HT1080 (cell line): Measurements from ENCODE around the gene PBX3. TPM values are rescaled to one million over a fixed set of nuclear protein-coding genes. Genes with fewer than 3 reads are reported as not detected.

ENCODE experiments used
- DNase-seq: peaks from one replicate; pipeline ENCODE4 v3.0.0-alpha.2; 2015; ENCODE audit warnings: low read depth
- total RNA-seq: library from RNA; depleted of rRNA; stranded (reverse); fragments of >200 nt; shearing (Covaris generic); gene quantifications from 2 replicates; pipeline ENCODE4 v1.2.3, GENCODE V29; 2014

Gene PBX3
- total RNA-seq, 1 experiment from 2014 or later = 75.8 TPM

DNA sequence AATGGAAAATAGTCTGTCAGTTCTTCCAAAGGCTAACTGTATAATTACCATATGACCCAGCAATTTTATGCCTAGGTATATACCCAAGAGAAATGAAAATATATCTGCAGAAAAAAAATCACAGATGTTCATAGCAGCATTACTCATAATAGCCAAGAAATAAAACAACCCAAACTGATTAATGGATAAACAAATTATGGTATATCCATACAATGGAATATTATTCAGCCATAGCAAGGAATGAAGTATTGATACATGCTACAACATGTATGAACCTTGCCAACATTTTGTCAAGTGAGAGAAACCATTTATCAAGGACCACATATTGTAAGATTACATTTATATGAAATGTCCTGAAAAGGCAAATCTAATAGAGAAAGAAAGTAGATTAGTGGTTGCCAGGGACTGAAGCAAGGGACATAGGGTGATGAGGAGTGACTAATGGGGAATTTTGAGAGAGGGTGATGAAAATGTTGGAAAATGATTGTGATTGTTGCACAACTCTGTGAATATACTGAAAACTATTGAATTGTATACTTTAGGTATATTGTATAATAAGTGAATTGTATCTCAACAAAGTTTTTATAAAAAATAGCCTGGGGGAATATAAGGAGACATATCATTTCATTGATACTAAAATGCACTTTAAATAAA is 114.4 kb downstream of the PBX3 start:
- no peak for DNase-seq

DNA sequence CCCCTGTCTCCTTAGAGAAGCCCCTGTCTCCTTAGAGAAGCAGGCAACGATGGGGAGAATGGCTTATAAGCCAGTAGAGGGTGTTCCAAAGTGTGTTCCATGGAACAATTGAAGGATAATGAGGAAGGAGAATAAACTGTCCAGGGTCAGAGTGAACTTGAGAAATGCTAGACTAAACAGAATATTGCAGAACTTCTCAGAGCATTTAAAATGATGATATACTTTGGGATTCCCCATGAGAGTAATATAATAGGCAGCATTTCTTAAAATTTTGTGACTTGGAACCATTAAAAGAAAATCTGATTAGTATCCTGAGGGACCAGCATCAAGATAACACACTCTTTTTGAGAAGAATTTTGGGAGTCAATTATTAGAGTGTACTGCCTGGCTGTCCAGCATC is 116.8 kb downstream of the PBX3 start:
- no peak for DNase-seq

DNA sequence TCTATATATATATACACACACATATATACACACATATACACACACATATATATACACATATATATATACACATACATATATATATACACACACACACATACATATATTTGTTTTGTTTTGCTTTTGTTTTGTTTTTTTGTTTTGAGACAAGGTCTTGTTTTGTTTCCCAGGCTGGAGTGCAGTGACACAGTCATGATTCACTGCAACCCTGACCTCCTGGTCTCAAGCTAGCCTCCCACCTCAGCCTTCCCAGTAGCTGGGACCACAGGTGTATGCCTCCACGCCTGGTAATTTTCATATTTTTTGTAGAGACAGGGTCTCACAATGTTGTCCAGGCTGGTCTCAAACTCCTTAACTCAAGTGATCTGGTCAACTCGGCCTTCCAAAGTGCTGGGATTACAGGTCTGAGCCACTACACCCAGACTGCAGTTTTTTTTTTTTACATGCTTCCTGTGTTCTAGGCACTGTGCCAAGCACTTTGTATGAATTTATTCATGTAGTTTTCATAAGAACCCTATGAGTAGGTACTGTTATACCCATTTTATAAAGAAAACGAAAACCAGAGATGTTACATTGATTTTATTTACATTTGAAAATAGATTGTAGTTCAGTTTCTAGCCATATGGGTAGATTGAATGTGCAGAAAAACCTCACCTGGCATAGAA is 120.7 kb downstream of the PBX3 start:
- peak; percentile 50 for DNase-seq

DNA sequence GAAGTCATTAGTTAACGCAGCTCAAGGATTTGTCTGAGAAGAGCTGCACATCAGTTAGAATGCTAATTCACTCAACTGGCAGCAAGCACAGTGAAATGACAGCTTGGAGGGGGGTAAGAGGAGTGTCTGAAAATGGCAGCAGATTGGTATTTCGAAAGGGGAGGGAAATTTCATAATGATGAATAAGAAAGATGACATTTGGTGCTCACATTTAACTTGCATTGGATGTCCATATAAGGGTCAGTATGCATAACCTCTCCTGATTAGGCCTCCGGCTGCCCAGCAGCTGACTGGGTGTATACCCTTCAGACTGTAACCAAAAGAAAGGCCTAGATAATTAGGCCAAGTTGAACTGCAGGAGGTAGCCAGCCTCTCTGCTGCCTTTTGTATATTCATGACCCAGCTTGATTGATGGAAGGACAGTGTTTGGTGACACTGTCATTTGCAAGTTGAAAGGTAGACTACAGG is 131.0 kb downstream of the PBX3 start:
- DNase-seq = peak; percentile 11

DNA sequence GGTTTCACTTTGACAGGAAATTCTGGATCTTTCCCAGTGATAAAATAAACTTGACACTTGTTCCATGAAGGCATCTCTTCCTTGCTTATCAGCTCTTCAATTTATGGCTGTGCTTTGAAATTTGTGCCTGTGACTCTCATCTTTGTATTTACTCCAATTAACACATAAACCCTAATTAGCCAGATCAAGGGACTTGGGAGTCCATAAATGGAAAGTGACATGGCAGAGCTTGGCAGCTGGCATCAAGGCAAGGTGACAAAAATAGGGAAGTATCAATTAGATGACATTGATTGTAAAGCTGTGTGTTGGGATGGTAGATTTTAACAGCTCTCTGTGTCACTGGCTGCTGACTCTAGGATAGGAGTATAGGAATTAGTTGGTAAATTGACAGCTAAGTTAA is 133.9 kb downstream of the PBX3 start:
- no peak for DNase-seq

DNA sequence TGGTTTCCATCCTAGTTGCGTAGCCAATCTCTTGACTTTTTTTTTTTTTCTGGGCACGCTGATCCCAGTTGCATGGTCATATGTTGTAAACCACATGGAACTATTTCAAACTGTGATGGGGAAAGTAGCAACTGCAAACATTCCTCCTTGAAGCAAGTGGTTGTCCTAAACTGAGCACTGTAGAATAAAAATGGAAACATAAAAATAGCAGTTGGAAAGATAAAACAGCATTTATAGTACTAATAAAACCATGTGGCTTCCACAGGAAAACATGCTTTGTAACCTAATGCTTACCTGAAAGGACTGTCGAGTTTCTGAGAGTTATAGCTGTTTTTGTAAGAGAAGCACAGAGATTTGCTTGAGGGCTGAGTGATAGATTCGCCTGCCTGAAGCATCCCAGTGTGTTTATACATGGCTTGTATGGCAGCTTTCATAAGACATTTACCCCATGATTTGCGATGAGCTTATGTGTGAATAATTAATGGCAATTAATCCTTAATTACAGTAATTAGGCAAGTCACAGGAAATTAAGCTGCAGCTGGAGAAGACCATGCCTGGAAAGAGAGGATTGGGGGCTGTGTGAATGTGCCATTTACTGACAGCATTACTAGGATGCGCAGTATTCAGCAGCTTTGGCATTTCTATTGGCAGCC is 136.5 kb downstream of the PBX3 start:
- no peak for DNase-seq

DNA sequence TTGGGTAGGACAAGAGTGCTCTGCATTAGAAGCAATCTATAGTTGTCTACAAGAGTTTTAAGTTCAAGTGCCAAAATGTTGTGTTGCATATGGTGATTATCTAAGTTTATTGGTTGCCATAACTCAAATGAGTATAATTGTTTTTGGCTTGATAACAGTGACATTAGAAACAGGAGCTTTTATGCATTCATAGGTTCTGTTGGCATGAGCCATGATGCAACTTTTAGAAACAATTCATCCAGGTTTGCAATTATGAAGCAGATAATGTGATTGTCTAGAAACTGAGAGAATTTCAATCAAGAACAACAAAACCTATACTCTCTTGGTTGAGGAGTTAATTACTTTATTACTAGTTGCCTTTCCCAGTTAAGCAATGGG is 137.0 kb downstream of the PBX3 start:
- no peak for DNase-seq

DNA sequence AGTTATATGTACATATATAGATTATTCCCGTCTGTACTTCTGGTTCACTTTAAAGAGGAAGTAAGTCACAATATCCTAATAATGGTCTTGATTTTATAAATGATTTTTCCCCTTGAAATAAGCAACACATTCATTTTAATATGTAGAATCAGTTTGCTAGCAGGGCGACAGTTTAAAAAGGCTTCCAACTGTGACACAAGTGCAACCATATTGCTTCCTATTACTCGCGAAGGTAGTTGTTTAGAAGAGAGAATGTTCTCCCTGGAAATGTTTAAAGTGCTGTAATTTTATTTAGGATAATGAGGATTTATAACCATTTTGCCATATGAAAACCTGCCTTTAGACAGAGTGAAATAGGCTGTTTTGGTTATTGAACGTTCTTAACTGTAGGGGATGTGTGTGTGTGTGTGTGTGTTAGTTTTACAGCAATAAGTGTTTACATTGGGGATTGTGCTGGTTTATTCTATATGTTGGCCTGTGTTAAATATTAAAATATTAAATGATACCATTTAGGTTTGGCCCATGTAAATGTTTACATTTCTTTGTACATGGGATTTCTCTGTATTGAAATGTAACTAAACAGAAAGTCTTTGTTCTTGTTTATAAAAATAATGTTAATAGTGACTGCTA is 138.3 kb downstream of the PBX3 start:
- DNase-seq = no peak

DNA sequence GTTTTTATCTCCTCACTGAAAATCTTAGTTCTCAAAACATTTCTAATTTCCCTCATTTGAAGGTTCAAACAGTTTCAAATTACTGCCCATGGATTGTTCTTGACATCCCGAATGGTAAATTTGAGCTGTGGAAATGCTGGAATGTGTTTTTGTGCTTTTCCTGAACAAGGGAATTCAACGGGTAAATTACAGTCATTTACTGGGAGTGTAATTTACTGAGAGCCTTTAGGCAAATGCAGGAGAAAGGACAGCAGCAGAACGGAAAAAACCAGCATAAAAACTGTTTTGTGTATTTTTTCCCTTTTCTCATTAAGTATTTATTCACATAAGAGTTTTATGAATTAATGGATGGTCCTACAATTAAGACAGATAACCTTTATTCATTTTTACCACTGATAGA is 139.2 kb downstream of the PBX3 start:
- DNase-seq = no peak

DNA sequence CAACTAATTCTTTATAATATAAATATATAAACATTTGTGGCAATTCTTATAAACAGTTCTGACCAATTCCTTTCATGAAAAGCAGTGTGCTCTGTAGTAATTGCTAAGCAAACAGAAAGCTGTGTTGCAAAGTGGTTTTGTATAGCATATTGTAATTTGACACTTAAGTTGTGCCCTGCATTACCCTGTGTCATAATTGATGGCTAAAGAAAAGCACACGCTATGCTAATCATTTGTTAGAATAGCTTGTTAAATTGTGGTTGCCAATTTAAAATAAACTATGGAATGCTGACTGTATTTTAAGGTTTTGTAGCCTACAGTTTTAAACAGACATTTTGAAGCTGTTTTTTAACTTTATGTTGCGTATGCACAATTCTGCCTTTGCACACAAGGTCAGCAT is 140.0 kb downstream of the PBX3 start:
- DNase-seq = no peak

DNA sequence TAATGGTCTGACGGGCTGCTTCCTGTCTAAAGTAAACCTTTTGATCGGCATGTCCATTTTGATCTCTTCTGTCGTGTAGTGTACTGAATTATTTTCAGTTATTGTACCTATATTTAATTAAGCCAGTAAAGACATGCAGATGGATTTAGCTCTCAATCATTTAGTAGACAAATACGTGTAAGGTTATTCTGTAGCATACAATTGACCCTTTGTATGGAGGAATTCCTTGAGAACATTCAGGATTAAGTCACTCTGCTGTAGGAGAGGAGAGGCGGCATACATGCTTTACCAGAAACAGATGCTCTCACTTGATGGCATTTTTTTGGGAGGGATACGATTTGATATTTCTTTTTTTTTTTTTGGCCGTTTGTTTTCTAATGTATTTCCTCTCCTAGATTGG is 141.0 kb downstream of the PBX3 start:
- no peak for DNase-seq

DNA sequence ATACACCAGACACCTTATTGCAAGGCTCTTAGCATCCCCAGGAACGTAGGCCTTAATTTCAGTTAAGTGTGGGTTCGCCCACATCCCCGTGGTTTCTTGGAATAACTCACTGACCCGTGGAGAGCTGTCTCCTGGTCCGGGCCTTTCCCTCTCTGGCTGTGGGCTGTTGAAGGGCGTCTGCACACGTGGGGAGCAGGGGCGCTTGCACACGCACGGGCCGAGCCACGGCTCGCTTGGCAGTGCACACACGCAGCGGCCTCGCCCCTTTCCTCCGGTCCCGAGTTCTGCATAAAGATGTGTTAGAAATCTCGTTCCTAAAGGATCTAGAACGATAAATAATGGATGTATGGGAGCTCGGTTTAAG is 141.9 kb downstream of the PBX3 start:
- DNase-seq = no peak

DNA sequence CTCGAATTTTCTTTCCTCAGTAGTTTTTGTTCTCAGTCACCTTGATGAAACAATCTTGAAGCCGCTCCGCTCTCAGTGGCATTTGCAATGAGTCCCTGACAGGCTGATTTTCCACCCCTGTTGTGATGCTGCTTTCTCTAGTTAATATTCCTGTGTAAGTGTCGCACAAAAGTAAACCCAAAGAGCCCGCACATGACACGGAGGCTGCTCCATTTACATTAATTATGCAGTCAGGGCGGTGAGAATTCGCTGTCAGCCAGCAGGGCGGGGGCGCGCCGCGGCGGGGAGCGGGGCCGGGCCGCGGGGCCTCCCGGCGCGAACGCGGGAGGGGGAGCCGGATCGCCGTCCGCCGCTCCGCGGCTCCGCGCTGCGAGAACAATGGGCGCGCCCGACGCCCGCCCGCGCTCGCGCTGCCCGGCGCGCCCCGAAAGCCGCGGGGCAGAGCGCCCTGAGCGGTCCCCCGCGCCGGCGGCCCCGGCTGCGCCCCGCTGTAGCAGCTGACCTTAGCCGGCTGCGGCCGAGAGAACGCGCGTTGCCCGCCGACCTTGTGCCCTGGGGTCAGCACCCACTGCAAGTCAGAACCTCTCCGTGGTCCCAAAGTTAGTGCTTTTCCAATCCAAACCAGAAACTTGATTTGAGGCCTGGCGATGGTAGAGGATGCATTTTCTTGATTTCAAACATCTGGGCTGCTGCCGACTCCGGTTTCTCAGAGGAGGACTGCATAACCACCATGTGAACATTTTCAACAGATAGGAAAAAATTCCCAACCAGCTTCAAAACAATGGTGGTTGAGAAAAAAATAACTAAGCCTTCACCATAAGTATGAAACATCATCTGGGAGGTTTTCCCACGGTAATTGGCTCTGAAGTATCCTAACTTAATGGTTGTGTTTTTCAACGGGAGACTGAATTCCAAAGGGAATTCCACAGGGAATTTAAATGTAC is 142.6 kb downstream of the PBX3 start:
- DNase-seq = no peak

DNA sequence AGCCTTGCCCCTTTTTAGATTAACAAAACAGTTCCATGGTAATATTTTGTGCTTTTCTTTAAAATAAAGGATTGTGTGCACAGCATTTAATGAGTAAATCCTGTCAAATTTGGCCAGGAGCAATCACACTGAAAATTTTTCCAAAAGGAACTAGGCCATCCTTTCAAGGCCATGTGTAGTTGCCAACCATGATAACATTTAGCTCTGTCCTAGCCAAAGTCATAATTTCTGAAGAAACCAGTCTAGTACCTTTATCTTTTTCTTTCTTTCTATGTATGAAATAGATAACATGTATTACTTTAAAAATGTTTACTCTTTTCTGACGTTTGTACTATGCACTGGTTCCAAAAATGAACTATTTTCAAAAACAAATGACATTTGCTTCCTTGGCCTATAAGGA is 143.7 kb downstream of the PBX3 start:
- DNase-seq = no peak

DNA sequence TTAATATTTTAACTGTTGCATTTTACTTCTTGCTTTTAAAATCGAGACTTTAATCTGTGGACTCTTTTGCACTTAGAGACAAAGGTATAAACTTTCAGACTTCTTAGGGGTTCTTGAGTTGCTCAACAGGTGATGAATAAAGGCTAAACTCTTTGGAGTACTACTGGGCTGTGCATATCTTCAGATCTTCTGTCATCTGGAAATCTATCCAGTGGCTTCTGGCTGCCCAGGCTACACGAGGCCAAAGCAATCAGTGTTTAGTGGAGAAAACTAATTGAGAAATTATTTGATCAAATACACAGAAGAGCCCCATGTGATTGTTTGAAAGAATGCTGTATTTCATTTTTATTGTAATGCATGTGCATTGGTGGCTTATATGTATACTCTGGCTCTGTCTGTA is 146.1 kb downstream of the PBX3 start:
- no peak for DNase-seq

DNA sequence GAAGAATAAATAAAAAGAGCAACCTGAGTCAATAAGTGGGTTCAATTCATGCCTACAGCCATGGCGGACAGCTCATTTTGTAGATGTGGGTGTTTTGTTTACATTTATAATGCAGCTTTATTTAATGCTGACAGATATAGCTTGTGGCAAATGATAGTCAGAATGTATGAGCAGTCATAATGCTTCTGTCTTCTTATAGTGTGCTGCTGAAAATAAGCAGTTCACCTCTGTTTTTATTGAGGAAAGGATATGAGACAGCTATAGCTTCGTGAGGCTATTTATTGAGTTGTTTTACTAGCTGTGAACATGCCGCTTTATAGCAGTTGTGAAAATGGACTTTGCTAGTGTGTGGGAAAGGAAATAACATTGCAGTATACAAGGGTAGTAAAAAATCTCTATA is 147.4 kb downstream of the PBX3 start:
- no peak for DNase-seq

DNA sequence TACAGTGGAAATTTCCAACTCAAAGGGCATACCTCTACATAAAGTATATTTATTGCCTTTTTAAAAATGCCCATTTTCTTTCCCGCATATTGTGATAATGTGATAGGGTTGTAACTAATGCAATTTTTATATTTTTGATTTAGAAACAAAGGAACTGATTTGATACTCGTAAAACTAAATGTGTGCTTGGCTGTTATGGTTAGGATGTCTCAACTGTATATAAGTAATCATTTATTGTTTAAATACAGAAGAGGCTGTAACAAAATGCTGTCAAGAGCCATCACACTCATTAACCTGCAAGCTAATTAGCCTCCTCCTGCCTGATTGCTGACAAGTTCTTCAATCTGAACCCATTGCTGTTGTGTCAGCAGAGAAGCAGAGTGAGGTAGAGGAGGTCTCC is 149.2 kb downstream of the PBX3 start:
- DNase-seq = no peak

DNA sequence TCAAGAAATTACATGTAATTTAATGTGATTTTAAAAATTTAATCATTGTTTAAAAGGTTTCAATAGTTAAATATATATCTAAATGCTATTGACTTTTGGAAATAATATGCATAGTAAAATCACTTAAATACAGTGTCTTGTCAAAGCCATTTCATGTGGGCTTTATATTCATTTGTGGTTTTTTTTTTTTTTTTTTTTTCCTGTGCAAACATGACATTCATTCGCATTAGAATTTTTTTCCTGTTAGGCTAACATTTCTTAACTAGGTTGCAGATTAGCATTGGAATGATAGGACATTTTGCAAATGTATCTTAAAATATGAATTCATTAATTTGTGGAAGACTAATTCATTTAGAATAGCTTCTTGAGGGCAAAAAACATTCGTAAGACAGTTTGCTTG is 149.8 kb downstream of the PBX3 start:
- no peak for DNase-seq

DNA sequence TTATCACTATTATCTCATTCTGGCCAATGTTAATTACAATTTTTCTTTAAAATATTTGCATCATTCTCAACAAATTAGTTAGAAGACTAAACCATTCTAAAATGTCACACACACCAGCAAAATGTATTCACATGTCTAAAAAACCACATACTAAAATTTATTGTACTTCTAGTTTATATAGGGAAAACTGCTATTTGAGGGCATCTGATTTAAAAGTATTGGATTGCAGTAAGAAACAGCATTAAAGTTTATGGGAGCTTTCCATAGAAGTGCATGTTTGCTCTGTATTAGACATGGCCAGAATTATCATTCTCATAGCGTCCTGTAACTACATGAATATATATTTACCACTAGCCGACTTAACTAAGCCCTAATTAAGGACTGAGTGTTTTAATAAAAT is 150.3 kb downstream of the PBX3 start:
- no peak for DNase-seq

DNA sequence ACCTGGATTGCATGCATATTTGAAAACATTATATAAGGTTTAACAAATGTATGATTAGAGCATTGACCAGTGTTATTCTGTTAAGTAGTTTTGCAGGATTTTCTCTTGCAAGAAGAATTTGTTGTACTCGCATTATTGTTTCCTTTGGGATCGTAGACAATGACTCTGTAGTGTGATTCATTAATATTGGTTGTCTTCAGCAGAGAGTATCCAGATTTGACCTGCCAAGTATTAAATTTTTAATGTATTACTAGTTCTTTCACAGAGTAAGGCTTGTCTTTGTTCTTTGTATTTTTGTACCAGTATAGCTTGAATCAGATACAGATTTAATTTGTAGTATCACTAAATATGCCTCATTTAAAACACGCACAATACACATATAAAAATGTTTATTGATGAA is 155.0 kb downstream of the PBX3 start:
- no peak for DNase-seq

DNA sequence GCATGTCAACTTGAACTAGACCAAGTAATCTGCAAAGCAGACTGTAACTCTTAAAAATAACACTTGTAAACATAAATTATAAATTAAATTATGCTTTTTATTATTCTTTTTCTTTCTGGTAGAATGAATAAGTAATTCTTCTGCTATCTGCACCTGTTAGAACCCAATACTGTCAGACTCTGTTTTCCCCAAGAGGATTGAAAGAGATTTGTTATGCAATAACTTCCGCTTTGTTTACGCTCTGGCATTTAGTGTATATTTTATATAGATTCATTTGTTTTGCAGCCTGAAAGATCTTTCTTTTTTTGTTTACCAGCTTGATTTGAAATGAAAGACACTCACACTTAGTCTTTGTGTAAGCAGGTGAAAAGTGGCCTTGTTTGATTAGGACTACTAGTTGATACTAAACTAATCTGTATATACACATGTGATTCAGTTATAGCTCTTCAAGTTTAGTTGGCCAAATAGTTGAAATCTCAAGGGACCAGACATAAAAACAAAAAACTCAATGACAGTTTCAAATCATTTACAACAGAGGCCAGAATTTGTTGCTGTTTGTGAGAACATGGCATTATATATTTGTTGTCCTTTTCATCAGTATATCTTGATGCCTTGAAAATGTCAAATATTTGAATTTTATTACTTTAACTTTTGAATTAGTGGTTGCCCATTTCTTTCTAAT is 155.8 kb downstream of the PBX3 start:
- DNase-seq = no peak
